ENCODE data around the gene ACAD10.

ACAD10 gene

GRCh38 chr12:111687255-111687654, 1.4 kb downstream of the ACAD10 start:
- no peak overlapping the region for H3K4me3 ChIP-seq (ENCODE audit: low read length)
- TF ChIP-seq CTCF (IDR thresholded peaks at IDR 0.05; ENCODE audit: insufficient read depth, low read depth, low read length, missing control alignments): peak; percentile 29
- peak; percentile 16 for DNase-seq (ENCODE audit: low read depth)

- DNase-seq (ENCODE audit: low read depth): no peak
- no peak for TF ChIP-seq CTCF (IDR thresholded peaks at IDR 0.05; ENCODE audit: insufficient read depth, low read depth, low read length, missing control alignments)
- no peak overlapping the region for H3K4me3 ChIP-seq (ENCODE audit: low read length)
These were observed 2.1 kb downstream of the ACAD10 start for GRCh38 chr12:111687952-111688351.

GRCh38 chr12:111691262-111691661, 5.4 kb downstream of the ACAD10 start:
- H3K4me3 ChIP-seq (ENCODE audit: low read length): no peak overlapping the region
- DNase-seq (ENCODE audit: low read depth): no peak
- TF ChIP-seq CTCF (IDR thresholded peaks at IDR 0.05; ENCODE audit: insufficient read depth, low read depth, low read length, missing control alignments): no peak

- TF ChIP-seq CTCF (IDR thresholded peaks at IDR 0.05; ENCODE audit: insufficient read depth, low read depth, low read length, missing control alignments): peak; percentile 15
- H3K4me3 ChIP-seq (ENCODE audit: low read length): no peak overlapping the region
- DNase-seq (ENCODE audit: low read depth): peak; percentile 8
These were observed 6.8 kb downstream of the ACAD10 start for GRCh38 chr12:111692575-111693210.

GRCh38 chr12:111693818-111694217, 8.0 kb downstream of the ACAD10 start:
- DNase-seq (ENCODE audit: low read depth): no peak
- no peak overlapping the region for H3K4me3 ChIP-seq (ENCODE audit: low read length)
- TF ChIP-seq CTCF (IDR thresholded peaks at IDR 0.05; ENCODE audit: insufficient read depth, low read depth, low read length, missing control alignments): no peak

- no peak for DNase-seq (ENCODE audit: low read depth)
- H3K4me3 ChIP-seq (ENCODE audit: low read length): no peak overlapping the region
- TF ChIP-seq CTCF (IDR thresholded peaks at IDR 0.05; ENCODE audit: insufficient read depth, low read depth, low read length, missing control alignments): no peak
These were observed 14.1 kb downstream of the ACAD10 start for GRCh38 chr12:111699962-111700361.

- no peak overlapping the region for H3K4me3 ChIP-seq (ENCODE audit: low read length)
- no peak for TF ChIP-seq CTCF (IDR thresholded peaks at IDR 0.05; ENCODE audit: insufficient read depth, low read depth, low read length, missing control alignments)
- no peak for DNase-seq (ENCODE audit: low read depth)
These were observed 19.8 kb downstream of the ACAD10 start for GRCh38 chr12:111705672-111706071.

All from epithelial cell of esophagus (primary cell).